ENCODE results near the gene REXO2. TPM values are rescaled to one million over a fixed set of nuclear protein-coding genes. Genes with fewer than 3 reads are reported as not detected.
A peak's percentile ranks its signal among the peaks of the same experiment; 100 is the strongest.

REXO2 gene
- total and polyA plus RNA-seq, 2 of the 4 experiments (the other 2 are of a cell fraction), result 179 to 255 TPM

DNA sequence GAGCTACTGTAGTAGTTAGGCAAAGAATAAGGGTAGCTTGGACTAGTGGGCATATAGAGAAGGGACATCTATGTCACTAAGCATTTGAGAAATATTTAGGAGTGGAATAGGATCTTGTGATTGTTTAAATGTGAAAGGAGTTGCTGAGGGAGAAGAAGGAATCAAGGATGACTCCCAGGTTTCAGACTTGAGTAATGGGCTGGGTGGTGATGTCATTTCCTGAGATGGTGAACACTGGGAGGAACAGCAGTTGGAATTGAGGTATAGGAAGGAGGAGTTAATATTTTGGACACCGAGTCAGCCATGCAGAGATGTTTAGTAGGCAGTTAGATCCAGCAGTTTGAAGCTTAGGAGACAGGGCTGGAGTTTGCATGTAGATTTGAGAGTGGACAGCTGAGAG is 40.1 kb downstream of the REXO2 start:
- H2BK5ac ChIP-seq (ENCODE audit: low read depth, low read length, poor library complexity, severe bottlenecking), result no peak overlapping the region
- POLR2A ChIA-PET (ENCODE audit: unreplicated experiment), result no interaction called here
- peak overlapping the region; percentile 46 for H2AFZ ChIP-seq (replicated peaks; ENCODE audit: low read length, poor library complexity)
- TF ChIP-seq CEBPB (IDR thresholded peaks at IDR 0.05; ENCODE audit: low read depth, low read length) (0 out of 2 replicates have a peak, but pooled peaks have one; percentile 1), RCOR1 (IDR thresholded peaks at IDR 0.05; ENCODE audit: insufficient replicate concordance, low read length) (no peak), MXI1 (IDR thresholded peaks at IDR 0.05; ENCODE audit: borderline replicate concordance, low read depth, low read length) (no peak), MAFK (IDR thresholded peaks at IDR 0.05; ENCODE audit: low read depth, low read length) (no peak)
- no peak overlapping the region for H3K9ac ChIP-seq (ENCODE audit: low read depth, low read length)
- H4K91ac ChIP-seq (ENCODE audit: insufficient read depth, low read depth, low read length), result no peak overlapping the region
- H3K9me1 ChIP-seq (ENCODE audit: insufficient read depth, low read length), result no peaks in the 10 kb centered on the region
- no peak overlapping the region for H2BK15ac ChIP-seq (ENCODE audit: low read depth, low read length)
- no peak overlapping the region for H3K23ac ChIP-seq (ENCODE audit: low read depth, low read length)
- no peaks in the 10 kb centered on the region for H3K79me1 ChIP-seq (ENCODE audit: low read depth in 1 of 2, low read length in 2 of 2)
- no peaks in the 10 kb centered on the region for H3K9me3 ChIP-seq (ENCODE audit: control insufficient read depth, insufficient read depth, low read length)
- 100% methylated on average over 1 of the region's 1 CpG; no CpG with 5 or more reads in 1 of the 2 experiments for WGBS, 2 experiments (ENCODE audit: extremely low coverage in 2 of 2, insufficient read length in 1 of 2)
- H4K5ac ChIP-seq (ENCODE audit: low read depth, low read length), result no peak overlapping the region
- H3K14ac ChIP-seq (replicated peaks; ENCODE audit: low read depth, low read length), result 0 out of 2 replicates have a peak overlapping the region, but pooled peaks have one; percentile 2
- no peak overlapping the region for H4K8ac ChIP-seq (ENCODE audit: low read depth in 2 of 2, low read length in 2 of 2)
- in situ Hi-C loops (cut with MboI; ENCODE audit: low sequenced_read_pairs), result no loop called here
- BruUV-seq (replicated peaks), result no TSS peak
- no peaks in the 10 kb centered on the region; the same call in none of the 2 replicates for H3K4me1 ChIP-seq (ENCODE audit: control insufficient read depth, insufficient read depth, low read length)
- no peak overlapping the region for H3K56ac ChIP-seq (ENCODE audit: extremely low read depth, insufficient read depth, low read length)
- H2BK120ac ChIP-seq (ENCODE audit: low read depth, low read length), result no peak overlapping the region
- DNase-seq, result peak; percentile 28
- dilution Hi-C loops (cut with HindIII; ENCODE audit: low sequenced_read_pairs, unreplicated experiment), result no loop called here
- H3K27me3 ChIP-seq (ENCODE audit: control insufficient read depth, insufficient read depth, low read length), result no peaks in the 10 kb centered on the region
- H4K20me1 ChIP-seq (ENCODE audit: insufficient read depth, low read length), result no peaks in the 10 kb centered on the region
- H3K4me3 ChIP-seq (ENCODE audit: insufficient read depth, low read depth, low read length), result no peak overlapping the region
- no peak overlapping the region for H2BK20ac ChIP-seq (ENCODE audit: low read depth, low read length)
- no peak overlapping the region for H2AK5ac ChIP-seq (ENCODE audit: low read depth, low read length)
- H3K4ac ChIP-seq (ENCODE audit: low read depth, low read length), result no peak overlapping the region
- H3K36me3 ChIP-seq (ENCODE audit: control insufficient read depth, insufficient read depth, low read length), result no peaks in the 10 kb centered on the region
- no peak overlapping the region for H2AK9ac ChIP-seq (replicated peaks; ENCODE audit: low read depth, low read length, poor library complexity)
- CTCF ChIA-PET, result no interaction called here
- no peak overlapping the region for H3K27ac ChIP-seq (ENCODE audit: insufficient read depth, low read length)
- no peak for ATAC-seq (ENCODE audit: low read depth)
- no peak overlapping the region for H3K18ac ChIP-seq (ENCODE audit: low read depth, low read length)
- intact Hi-C loops (cut with micrococcal nuclease), result no loop called here
- no peak overlapping the region; the same call in 1 of the 2 replicates for H3K4me2 ChIP-seq (ENCODE audit: low read depth, low read length)
